Activated T-cell treated with anti-CD3 and anti-CD28 coated beads, Interleukin-2, amount 50 U/mL, for 72 hours (primary cell): ENCODE data around the gene TEX261. TPM values are rescaled to one million over a fixed set of nuclear protein-coding genes. Genes with fewer than 3 reads are reported as not detected.
"Not testable (repeated sequence)": the region's sequence is repeated elsewhere in the genome, so short reads cannot be mapped to it uniquely, and the experiment has no call there.

ENCODE experiments used
- ATAC-seq, 2 donors: fragments of 150-1000 bp; cut with Tn5 transposase; replicated peaks in 1 of 2; 2 replicates each; pipeline ENCODE4 v1.10.0; 2021; ENCODE audit warnings: moderate library complexity in 2 of 2, mild to moderate bottlenecking in 1 of 2
- DNase-seq, 2 donors: peaks; one replicate each; pipeline ENCODE4 v3.0.0; 2021 to 2022; ENCODE audit warnings: mixed read lengths in 1 of 2
- H3K27ac Mint-ChIP-seq: one replicate; pipeline ENCODE4 v1.8.0; 2022; ENCODE audit warnings: mild to moderate bottlenecking, moderate library complexity, mixed read lengths
- H3K27me3 Mint-ChIP-seq: one replicate; pipeline ENCODE4 v1.8.0; 2022; ENCODE audit warnings: low read depth, mixed read lengths
- H3K36me3 Mint-ChIP-seq, 2 donors: one replicate each; pipeline ENCODE4 v1.8.0; 2022; ENCODE audit warnings: mixed read lengths in 2 of 2, mild to moderate bottlenecking in 1 of 2; ENCODE audit not compliant: insufficient read depth in 2 of 2
- H3K4me1 Mint-ChIP-seq: one replicate; pipeline ENCODE4 v1.8.0; 2022; ENCODE audit warnings: low read depth, mixed read lengths
- H3K4me3 Mint-ChIP-seq, 2 donors: one replicate each; pipeline ENCODE4 v1.8.0; 2022; ENCODE audit warnings: mild to moderate bottlenecking in 2 of 2, mixed read lengths in 2 of 2, moderate library complexity in 2 of 2
- H3K9me3 Mint-ChIP-seq, 2 donors: one replicate each; pipeline ENCODE4 v1.8.0; 2022; ENCODE audit warnings: mixed read lengths in 2 of 2
- total RNA-seq, 2 donors: library from RNA; stranded (reverse); gene quantifications; one replicate each; pipeline ENCODE4 v1.2.3, GENCODE V29; 2022

TEX261 gene
- total RNA-seq = 10 to 100 TPM; 45.9 to 66.6 TPM

DNA sequence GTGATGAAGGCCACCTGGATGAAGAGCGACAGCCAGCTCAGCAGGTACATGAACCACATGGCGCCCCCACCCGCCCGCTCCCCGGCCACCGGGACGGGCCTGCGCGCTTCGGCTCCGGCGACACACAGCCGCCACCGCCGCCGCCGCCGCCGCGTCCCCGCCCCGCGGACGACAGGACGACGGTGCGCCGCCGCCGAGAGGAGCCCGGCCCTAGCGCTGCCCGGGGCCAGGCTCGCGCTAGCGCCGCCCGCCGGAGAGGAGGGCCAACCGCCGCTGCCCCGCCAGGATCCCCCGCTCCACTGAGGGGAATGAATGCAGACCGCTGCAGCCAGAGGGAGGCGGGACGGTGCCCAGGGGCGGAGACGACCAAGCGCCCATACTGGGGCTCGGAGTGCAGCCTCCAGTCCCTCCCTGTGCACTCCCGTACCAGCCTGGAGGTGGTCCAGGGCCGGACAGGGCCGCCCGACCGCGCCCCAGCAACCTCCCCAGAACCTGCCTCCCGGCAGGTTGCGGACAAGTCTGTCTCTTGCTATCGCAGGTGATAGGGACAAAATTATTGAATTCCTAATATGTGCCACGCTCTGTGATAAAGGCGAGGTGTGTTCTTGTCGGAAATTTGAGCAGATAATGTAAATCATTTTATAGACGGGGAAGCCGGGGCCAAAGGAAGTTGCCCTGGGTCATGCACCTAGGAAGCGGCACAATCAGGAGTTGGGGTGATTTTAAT lies at the start of gene TEX261:
Gene TEX261 (minus strand): TSS at position 175 of the 727 bp plus-strand sequence. CDS start 116 bp downstream, at position 59.
- Mint-ChIP-seq H3K4me3 (peak within 1 kb of the TSS; percentile 97 to 99), H3K4me1 (peaks cover 38% of the 10 kb centered on the region), H3K27ac (peak within 1 kb of the TSS; percentile 98), H3K27me3 (no peaks in the 10 kb centered on the region), H3K36me3 (peaks cover 3 to 4% of the 10 kb centered on the region in 2 donors), H3K9me3 (no peaks in the 10 kb centered on the region)
- DNase-seq (peak; percentile 94 to 95), ATAC-seq (peak; percentile 96 to 97)

DNA sequence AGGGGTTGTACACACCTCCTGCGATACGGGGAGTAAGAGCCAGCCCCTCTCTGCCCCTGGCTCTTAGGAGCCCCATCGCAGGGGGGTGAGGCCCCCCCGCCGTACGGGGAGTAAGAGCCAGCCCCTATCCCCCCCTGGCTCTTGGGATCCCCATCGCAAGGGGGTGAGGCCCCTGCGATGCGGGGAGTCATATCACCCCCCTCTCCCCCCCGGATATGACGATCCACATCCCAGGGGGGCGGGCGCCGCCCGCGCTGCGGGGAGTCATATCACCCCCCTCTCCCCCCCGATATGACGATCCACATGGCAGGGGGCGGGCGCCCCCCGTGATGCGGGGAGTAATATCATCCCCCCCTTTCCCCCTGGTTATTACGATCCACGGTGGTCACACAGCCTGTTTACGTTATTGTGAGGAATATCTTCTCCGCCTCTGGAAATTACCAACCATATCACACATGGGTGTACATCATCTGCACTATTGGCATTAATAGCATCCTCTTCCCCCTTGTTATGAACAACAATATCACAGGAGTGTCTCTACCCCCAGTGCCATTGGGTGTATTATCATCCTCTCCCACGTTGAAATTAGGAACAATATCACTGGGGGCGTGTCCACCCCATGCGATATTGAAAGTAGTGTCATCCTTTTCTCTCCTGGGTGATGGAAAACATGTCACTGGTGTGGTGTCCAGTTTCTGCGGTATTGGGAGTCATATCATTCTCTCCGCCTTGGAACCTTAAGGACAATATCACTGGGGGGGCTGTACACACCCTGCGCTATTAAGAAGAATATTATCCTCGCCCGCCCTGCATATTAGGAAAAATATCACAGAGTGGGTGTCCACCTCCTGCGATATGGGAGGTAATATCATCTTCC lies 49.1 kb upstream of the TEX261 start:
- ATAC-seq (peak; percentile 35 to 65), DNase-seq (no peak)
- Mint-ChIP-seq H3K9me3 (no peaks in the 10 kb centered on the region), H3K27me3 (no peaks in the 10 kb centered on the region), H3K36me3 (no peaks in the 10 kb centered on the region), H3K4me1 (no peaks in the 10 kb centered on the region), H3K4me3 (no peak overlapping the region), H3K27ac (no peak overlapping the region)

DNA sequence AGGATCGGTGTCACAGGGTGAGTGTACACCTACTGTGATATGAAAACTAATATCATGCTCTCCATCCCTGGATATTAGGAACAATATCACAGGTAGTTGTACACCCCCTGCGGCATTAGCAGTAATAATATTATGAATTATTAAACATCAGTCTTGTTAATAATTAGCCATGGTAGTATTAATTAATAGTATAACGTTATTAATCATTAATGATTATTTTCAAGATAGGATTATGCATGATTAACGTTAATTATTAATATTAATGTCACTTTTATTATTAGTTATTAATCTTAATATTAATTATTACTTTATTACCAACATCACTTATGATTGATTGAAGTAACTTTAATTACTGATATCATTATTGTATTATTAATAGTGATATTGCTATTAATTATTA lies 47.6 kb upstream of the TEX261 start:
- H3K27ac Mint-ChIP-seq = no peak overlapping the region
- H3K27me3 Mint-ChIP-seq = peaks cover 10% of the 10 kb centered on the region
- H3K36me3 Mint-ChIP-seq = no peaks in the 10 kb centered on the region
- DNase-seq (no peak), ATAC-seq (no peak)
- H3K4me1 Mint-ChIP-seq = no peaks in the 10 kb centered on the region
- H3K4me3 Mint-ChIP-seq = no peak overlapping the region
- no peaks in the 10 kb centered on the region for H3K9me3 Mint-ChIP-seq

DNA sequence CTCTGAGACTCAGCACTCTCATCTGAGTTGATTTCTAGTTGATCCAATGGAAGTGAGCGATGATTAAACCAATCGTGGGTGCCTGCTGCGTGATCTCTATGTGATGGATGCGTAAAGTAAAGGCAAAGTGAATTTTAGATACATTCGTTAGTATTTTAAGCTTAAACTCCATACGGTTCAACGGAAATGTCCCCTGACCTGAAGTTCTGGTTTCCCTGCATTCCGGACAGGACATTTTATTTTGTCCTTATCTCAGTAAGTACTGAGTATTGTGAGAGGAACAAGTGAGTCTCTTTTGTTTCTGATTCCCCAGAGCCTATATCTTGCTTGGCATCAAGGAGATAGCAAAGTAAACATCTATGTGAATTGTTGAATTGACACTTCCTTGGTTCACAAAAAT lies 41.6 kb upstream of the TEX261 start:
- H3K36me3 Mint-ChIP-seq, H3K9me3 Mint-ChIP-seq, H3K4me1 Mint-ChIP-seq, H3K27ac Mint-ChIP-seq, H3K4me3 Mint-ChIP-seq, DNase-seq, ATAC-seq: not testable (repeated sequence)
- peaks cover 36% of the 10 kb centered on the region for H3K27me3 Mint-ChIP-seq

DNA sequence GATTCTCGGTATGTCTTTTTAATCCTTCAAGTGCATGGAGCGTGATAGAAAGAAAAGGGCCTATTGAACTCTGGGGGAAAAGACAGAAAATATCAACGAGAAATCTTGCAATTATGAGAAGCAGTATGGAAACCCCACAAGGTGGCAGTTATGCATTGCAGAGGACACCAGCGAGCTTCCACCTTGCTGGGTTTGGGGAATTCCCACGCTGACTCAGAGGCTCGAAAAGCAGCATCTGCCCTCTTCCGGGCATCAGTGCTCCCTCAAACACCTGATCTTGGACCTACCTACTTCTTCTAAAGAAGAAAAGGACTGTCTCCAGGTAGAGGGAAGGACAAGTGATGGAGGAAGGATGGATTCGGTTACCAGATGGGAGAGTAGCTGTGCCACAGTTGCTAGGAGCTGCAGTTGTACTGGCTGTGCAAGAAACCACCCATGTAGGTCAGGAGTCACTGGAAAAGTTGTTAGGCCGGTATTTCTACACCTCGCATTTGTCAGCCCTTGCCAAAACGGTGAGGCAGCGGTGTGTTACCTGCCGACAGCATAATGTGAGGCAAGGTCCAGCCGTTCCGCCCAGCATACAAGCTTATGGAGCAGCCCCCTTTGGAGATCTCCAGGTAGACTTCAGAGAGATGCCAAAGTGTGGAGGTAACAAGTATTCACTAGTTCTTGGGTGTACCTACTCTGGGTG lies 29.0 kb upstream of the TEX261 start:
- peak overlapping the region in 1 of 2 donors; percentile 47 for H3K4me3 Mint-ChIP-seq
- peak overlapping the region; percentile 37 for H3K27ac Mint-ChIP-seq
- H3K27me3 Mint-ChIP-seq, H3K9me3 Mint-ChIP-seq, H3K36me3 Mint-ChIP-seq, ATAC-seq: not testable (repeated sequence)
- peak; percentile 73 to 82 for DNase-seq
- peaks cover 11% of the 10 kb centered on the region for H3K4me1 Mint-ChIP-seq

DNA sequence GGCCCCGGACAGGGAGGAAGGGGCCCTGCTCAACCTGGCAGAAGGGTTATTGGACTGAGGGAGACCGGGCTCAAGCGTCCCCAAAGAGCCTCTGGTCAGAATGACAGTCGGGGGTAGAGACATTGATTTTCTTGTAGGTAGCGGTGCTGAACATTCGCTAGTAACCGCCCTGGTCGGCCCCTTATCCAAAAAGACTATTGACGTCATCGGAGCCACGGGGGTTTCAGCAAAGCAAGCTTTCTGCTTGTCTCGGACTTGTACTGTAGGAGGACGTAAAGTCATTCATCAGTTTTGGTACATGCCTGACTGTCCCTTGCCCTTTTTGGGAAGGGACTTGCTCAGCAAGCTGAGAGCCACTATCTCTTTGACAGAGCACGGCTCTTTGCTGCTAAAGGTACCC lies 26.7 kb upstream of the TEX261 start:
- not testable (repeated sequence) for H3K27ac Mint-ChIP-seq, ATAC-seq, DNase-seq, H3K9me3 Mint-ChIP-seq, H3K4me3 Mint-ChIP-seq, H3K27me3 Mint-ChIP-seq, H3K36me3 Mint-ChIP-seq
- peaks cover 11% of the 10 kb centered on the region for H3K4me1 Mint-ChIP-seq

DNA sequence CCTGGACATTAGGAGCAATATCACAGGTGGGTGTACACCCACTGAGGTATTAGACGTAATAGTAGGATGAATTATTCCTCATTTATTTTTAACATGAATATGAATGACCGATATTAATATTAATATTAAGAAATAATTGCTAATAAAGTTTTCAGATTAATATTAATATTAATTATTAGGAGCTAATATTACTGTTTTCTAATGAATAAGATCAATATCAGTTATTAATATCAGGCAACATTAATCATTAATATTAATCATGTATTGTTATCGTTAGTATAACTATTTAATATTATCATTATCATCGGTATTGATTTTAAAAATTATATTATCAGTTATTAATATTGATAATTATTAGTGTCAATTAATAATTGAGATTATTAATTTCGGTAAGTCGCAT lies 25.3 kb upstream of the TEX261 start:
- not testable (repeated sequence) for ATAC-seq, DNase-seq, H3K27ac Mint-ChIP-seq, H3K9me3 Mint-ChIP-seq, H3K36me3 Mint-ChIP-seq, H3K27me3 Mint-ChIP-seq, H3K4me3 Mint-ChIP-seq
- H3K4me1 Mint-ChIP-seq = peaks cover 11% of the 10 kb centered on the region

DNA sequence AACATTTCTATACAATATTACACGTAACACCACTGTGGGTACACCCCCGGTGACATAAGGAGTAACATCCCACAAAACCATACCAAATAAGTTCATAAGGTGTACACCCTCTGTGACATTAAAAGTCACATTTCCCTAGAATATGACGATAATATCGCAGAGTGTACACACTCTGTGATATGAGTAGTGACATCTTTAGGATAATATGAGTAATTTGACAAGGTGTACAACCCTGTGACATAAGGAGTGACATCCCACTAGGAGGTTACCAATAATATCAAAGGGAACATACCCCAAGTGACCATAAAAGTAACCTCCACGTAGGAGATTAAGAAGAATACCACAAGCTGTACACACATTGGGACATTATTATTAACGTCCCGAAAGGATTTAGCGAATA lies 24.0 kb upstream of the TEX261 start:
- Mint-ChIP-seq H3K4me3 (no peak overlapping the region), H3K36me3 (no peaks in the 10 kb centered on the region), H3K9me3 (no peaks in the 10 kb centered on the region), H3K27ac (no peak overlapping the region), H3K4me1 (peaks cover 7% of the 10 kb centered on the region), H3K27me3 (no peaks in the 10 kb centered on the region)
- DNase-seq = no peak
- ATAC-seq = peak in 1 of 2 donors; percentile 31

DNA sequence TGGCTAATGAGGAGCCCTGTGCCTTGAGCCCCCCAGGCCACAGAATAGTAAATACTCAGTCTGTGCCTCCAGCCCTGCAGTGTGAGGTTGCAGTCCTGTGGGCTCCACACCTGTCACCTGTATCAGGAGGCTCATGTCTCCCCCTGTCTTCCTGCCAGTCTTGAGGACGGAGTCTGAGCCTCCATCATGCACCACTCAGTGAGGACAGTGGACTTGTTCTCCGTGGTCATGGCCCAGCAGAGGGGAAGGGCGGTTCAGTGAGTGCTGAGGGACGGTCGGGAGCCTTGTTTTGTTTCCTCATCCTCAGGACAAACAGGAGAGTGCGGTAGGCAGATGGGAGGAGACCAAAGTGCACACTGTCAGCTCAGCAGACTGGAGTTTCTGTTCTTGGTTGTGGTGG lies 17.1 kb upstream of the TEX261 start:
- not testable (repeated sequence) for ATAC-seq, H3K9me3 Mint-ChIP-seq, H3K4me3 Mint-ChIP-seq, H3K36me3 Mint-ChIP-seq, DNase-seq, H3K4me1 Mint-ChIP-seq, H3K27ac Mint-ChIP-seq
- peaks cover 18% of the 10 kb centered on the region for H3K27me3 Mint-ChIP-seq

DNA sequence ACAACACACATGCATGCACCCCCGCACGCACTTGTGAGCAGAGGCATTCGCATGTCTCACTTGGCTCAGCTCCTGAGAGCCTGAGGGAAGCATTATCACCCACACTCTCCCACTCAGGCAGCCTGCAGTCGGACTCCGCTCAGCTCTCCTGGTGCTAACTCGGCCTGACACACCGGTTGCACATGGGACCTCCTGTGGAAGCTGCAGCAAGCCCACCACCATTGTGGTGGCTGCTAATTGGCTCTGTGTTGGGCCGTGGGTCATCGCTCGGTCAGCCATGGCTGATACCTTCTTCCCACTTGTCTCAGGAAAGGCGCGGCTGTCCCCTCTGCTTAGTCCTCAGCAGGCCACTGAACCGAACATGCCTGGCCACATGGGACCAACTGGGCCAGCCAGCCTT lies 13.7 kb upstream of the TEX261 start:
- no peak for ATAC-seq
- Mint-ChIP-seq H3K36me3 (no peaks in the 10 kb centered on the region), H3K9me3 (no peaks in the 10 kb centered on the region), H3K4me1 (no peaks in the 10 kb centered on the region), H3K27me3 (peaks cover 18% of the 10 kb centered on the region), H3K4me3 (no peak overlapping the region), H3K27ac (no peak overlapping the region)
- no peak for DNase-seq

DNA sequence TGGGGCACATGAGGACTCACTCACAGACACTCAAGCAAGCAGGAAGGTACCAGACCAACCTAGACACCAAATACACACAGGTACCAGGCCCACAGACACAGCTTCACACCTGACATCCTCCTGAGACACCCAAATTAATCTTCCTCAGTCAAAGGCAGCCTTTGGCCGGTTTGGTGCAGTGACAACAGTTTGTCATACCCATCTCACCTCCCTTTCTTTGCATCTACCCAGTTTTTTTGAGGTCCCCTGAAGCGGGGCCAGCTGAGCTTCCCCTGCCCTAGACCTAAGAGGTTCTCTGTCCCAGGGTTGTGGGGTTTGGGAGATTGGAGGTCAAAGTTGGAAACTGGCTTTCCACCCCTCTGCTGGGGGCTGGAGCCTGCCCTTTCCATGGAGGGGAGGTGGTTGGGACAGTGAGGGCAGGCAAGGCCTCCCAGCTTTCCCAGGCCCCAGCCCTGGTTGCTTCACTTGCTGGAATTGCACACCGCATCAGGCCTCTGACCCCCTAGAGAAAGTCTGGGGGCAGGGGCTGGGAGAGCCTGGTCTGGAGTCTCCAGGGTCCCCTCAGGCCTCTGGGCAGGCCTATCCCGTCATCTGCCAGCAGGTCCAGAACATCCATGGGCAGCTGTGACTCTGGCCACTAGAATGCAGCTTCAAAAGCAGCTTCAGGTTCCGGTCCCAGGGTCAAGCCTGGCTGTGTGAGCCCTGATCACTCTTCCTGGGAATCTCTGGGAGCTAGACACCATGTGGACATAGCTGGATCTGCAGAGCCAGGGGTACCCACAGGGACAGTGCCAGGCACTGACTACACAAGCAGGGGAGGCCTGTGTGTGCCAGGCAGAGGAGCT lies 12.5 kb upstream of the TEX261 start:
- Mint-ChIP-seq H3K27ac (no peak overlapping the region), H3K9me3 (no peaks in the 10 kb centered on the region), H3K4me1 (no peaks in the 10 kb centered on the region), H3K4me3 (no peak overlapping the region), H3K36me3 (no peaks in the 10 kb centered on the region), H3K27me3 (peaks cover 18% of the 10 kb centered on the region)
- DNase-seq (no peak), ATAC-seq (no peak)

DNA sequence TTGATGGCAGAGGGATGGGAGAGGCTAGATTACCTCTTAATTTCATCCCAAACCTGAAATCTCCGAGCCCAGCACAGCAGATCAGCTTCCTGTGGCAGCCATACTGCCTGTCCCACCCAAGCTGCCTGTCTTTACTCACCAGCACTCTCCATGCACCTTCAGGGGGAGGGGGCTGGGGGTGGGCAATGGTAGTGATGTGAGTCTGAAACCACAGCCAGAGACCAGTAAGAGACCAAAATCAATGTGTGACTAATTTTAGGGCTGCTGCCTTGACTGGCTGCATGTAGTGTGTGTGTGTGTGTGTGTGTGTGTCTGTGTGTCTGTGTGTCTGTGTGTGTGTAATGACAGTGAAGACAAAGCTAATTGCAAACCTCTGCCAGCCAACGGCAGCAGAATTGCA lies 11.7 kb upstream of the TEX261 start:
- no peak overlapping the region for H3K4me3 Mint-ChIP-seq
- ATAC-seq (peak; percentile 57 to 68), DNase-seq (no peak)
- no peaks in the 10 kb centered on the region for H3K4me1 Mint-ChIP-seq
- no peaks in the 10 kb centered on the region for H3K36me3 Mint-ChIP-seq
- no peaks in the 10 kb centered on the region for H3K9me3 Mint-ChIP-seq
- peaks cover 10% of the 10 kb centered on the region for H3K27me3 Mint-ChIP-seq
- H3K27ac Mint-ChIP-seq = no peak overlapping the region
